GM21526 (cell line): ENCODE measurements around the gene URI1.

Experiments used
- ATAC-seq: cut with Tn5 transposase; IDR thresholded peaks from one replicate; pipeline ENCODE4 v1.9.1; 2021; ENCODE audit warnings: moderate library complexity; ENCODE audit not compliant: unreplicated experiment, low FRiP score

Gene URI1

GRCh38 chr19:30049846-30050667, 108.0 kb downstream of the URI1 start:
- no peak for ATAC-seq

GRCh38 chr19:30052122-30053075, 110.4 kb downstream of the URI1 start:
- ATAC-seq = no peak

GRCh38 chr19:30053558-30053957, 111.5 kb downstream of the URI1 start:
- no peak for ATAC-seq

GRCh38 chr19:30054210-30054609, 112.2 kb downstream of the URI1 start:
- ATAC-seq = no peak

- ATAC-seq = no peak
Measured at GRCh38 chr19:30056580-30056979, 114.5 kb downstream of the URI1 start.

GRCh38 chr19:30059741-30060457, 117.9 kb downstream of the URI1 start:
- no peak for ATAC-seq

GRCh38 chr19:30060531-30061222, 118.6 kb downstream of the URI1 start:
- ATAC-seq = no peak

- no peak for ATAC-seq
Measured at GRCh38 chr19:30061223-30062064, 119.4 kb downstream of the URI1 start.

GRCh38 chr19:30062065-30062906, 120.2 kb downstream of the URI1 start:
- no peak for ATAC-seq

- ATAC-seq = no peak
Measured at GRCh38 chr19:30062907-30063649, 121.0 kb downstream of the URI1 start.

GRCh38 chr19:30063650-30064347, 121.8 kb downstream of the URI1 start:
- no peak for ATAC-seq

- ATAC-seq = no peak
Measured at GRCh38 chr19:30064348-30064699, 122.3 kb downstream of the URI1 start.

GRCh38 chr19:30064771-30065494, 122.9 kb downstream of the URI1 start:
- ATAC-seq = no peak

GRCh38 chr19:30065680-30066606, 123.9 kb downstream of the URI1 start:
- ATAC-seq = no peak
